ENCODE measurements around the gene CCDC85B.
A peak's percentile ranks its signal among the peaks of the same experiment; 100 is the strongest.

GRCh38 chr11:65890324-65891218, at the start of gene CCDC85B:
- TF ChIP-seq POLR2A (IDR thresholded peaks at IDR 0.05) (peak; percentile 98), CTCF (IDR thresholded peaks at IDR 0.05) (peak in 2 of 4 donors; percentile 10 to 22)

All from right lobe of liver (tissue), 4 donors.